EL (cell line): ENCODE measurements around the gene MORF4L1.
"Not testable (repeated sequence)": the region's sequence is repeated elsewhere in the genome, so short reads cannot be mapped to it uniquely, and the experiment has no call there.

Source experiments
- DNase-seq: peaks from one replicate; pipeline ENCODE4 v3.0.0-alpha.2; 2016

Gene MORF4L1, protein sequence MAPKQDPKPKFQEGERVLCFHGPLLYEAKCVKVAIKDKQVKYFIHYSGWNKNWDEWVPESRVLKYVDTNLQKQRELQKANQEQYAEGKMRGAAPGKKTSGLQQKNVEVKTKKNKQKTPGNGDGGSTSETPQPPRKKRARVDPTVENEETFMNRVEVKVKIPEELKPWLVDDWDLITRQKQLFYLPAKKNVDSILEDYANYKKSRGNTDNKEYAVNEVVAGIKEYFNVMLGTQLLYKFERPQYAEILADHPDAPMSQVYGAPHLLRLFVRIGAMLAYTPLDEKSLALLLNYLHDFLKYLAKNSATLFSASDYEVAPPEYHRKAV

DNA sequence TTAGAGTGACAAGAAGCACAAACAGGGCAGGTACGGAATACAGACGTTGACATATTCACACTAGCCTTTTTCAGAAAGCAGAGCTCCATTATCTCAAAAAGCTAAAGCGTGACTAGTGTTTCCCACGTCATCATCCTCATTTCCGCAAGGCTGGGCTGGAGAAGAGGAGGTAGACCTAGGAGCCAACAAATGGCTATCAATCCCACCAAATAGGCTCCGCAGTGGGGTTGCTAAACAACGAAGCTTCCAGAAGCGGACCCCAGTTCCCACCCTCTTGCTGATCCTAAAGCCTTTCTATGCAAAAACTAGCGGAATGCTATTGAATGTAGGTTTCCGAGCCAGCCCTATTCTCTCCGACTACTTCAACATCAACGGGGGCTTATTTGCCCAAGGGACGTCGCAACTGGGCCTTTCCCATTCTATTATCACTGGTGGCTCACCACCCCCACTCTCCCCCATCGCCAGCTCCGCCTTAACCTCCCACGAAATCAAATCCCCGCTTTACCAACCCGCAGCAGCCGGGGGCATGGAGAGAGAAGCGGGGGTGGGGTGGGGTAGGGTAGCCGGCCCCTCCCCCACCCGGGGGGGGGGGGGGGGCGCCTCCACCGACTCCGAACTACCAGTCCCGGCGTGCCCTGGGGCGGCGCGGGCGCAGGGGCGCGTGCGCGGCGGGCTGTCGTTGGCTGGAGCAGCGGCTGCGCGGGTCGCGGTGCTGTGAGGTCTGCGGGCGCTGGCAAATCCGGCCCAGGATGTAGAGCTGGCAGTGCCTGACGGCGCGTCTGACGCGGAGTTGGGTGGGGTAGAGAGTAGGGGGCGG, at the start of gene MORF4L1:
Gene MORF4L1, plus strand, starts transcription at position 736 of the 817 bp plus-strand sequence. CDS start 128 bp downstream, outside the sequence.
- DNase-seq: peak; percentile 95

DNA sequence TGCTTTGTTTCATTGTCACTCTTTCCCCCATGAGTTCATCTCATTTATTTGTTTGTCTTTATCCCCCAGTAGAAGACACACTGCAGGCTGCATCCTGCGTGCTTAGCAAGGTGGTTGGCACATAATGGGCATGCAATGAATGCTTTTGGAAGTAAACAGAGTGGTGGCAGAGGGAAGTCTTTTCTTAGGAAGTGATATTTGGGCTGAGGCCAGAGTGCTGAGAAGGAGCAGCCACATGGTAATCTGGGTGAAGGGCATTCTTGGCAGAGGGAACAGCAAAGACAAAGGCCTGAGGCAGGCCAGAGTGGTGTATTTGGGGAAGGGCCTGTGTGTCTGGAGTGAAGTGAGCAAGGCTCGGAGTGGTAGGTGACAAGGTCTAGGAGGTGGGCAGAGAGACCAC, 43.8 kb upstream of the MORF4L1 start:
- no peak for DNase-seq

DNA sequence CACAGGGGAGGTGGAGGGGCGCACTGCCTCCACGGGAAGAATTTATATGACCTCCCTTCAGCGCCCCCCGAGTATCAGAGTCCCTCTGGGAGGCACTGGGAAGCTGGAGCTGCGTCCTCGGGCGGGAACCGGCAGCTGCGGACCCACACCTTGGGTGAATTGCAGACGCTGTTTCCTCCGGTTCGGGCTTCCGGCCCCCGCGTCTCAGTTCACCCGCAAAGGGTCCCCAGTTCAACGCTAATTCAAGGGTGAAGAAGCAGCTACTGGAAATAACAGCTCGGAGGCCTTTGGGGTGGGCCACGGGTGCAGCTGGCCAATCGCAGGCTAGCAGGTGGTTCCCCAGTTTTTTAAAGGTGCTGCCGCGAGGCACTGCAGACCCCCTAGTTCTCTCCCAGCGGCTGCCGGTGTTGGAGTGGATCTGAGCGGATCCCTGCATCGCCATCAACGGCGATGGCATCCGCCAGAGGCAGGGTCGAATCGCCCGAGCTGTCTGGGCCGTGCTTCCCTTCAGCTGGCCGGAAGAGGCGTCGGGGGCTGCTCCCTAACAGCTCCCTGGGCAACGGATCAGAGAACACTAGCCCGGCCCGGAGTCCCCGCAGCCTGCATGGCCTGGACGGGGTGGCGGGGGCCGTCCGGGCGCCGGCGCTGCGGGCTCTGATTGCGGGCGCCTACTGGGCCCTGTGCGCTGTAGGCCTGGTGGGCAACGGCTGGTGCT, 42.0 kb upstream of the MORF4L1 start:
- DNase-seq: no peak

DNA sequence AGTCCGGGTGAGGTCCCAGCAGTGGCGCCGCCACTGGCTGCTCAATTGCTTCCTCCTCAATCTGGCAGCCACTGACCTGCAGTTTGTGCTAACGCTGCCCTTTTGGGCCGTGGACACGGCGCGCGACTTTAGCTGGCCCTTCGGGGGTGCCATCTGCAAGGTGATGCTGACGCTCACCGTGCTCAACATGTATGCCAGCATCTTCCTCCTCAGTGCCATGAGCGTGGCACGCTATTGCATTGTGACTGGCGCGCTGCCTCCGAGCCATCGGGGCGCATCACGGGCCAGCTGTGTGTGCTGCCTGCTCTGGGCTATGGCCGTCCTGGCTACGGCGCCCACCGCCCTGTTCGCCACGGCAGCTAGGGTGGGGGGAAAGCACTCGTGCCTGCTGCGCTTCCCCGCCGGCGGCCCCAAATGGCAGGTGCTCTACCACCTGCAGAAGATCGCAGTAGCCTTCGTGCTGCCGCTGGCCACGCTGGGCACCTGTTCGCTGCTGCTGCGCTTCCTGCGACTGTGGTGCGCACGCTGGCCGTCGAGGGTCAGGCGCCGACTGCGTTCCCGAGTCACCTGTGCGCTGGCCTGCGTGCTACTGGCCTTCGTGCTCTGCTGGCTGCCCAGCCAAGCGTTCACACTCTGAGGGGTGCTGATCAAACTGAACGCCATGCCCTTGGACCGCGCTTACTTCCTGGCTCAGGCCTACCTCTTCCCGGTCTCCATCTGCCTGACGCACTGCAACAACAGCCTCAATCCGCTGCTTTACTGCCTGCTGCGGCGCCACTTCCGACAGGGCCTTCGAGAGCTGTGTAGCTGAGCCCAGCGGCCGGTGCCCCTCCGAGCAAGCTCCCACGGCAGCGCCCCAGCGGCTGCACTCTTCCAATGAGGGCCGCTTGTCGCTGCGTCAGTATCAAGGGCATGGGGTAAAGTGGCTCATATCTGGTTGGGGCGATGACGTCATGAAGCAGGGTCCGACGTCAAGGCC, 41.2 kb upstream of the MORF4L1 start:
- no peak for DNase-seq

DNA sequence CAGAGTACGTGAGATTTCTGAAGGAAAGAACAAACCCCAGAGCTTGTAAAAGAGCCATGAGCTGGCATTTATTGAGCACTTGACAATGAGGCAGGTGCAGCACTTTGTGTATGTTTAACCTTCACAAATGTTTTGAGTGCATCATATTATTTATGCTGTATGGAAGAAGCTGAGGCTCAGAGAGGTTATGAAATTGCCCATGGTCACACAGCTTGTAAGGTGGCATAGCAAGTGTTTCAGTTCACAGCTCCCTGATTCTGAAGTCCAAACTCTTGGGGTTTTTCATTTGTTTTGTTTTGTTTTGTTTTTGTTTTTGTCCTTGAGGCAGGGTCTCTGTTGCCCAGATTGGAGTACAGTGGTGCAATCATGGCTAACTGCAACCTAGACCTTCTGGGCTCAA, 36.4 kb upstream of the MORF4L1 start:
- no peak for DNase-seq

DNA sequence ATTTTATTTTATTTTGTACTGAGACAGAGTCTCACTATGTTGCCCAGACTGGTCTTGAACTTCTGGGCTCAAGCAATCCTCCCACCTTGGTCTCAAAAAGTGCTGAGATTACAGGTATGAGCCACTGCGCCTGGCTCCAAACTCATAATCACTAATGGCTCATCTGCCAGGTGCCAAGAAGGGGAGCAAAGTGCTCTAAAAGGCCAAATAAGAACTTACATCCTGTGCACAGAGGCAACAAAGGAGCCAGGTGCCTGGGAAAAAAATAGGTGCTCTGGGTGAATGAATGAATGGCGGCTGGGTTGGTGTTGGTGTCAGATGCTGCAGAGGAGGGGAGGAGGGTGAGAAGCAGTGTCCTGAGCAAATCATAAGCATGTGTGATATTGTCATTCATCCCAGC, 35.6 kb upstream of the MORF4L1 start:
- no peak for DNase-seq

DNA sequence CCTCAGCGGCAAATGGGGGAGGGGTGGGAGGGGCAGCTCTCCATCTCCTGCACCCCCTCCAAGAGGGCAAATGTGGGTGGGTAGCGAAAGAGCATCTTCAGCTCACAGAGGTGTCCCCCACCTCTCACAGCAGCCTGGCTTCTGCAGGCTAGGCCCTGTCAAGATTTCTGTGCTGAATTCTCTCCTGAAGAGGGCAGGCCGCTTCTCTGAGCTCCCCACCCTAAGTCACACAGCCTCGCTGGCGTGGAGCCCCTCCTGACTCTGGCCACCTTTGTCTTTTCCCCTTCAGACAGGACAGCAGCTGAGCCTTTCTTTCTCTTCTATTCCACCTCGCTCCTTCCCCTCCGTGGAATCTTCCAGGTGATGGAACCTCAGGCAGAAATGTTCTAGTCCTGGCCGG, 35.1 kb upstream of the MORF4L1 start:
- DNase-seq: no peak

DNA sequence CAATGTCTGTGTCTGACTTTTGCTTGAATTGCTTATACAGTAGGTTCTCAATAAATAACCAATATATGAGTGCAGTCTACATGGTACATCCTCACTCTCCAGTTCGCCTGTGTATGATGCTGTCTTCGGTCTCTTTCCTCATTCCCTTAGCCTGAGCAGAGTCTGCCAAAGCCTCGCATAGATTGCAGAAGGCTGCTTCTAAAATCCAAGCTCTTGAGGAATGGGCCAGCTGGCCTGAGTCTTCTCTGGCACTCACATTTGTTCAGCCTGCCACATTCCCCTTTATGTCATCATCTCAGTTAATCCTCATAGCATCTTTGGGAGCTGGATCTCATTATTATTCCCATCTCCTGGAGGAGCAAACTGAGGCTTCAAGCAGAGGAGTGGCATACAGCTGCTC, 34.2 kb upstream of the MORF4L1 start:
- DNase-seq: no peak

DNA sequence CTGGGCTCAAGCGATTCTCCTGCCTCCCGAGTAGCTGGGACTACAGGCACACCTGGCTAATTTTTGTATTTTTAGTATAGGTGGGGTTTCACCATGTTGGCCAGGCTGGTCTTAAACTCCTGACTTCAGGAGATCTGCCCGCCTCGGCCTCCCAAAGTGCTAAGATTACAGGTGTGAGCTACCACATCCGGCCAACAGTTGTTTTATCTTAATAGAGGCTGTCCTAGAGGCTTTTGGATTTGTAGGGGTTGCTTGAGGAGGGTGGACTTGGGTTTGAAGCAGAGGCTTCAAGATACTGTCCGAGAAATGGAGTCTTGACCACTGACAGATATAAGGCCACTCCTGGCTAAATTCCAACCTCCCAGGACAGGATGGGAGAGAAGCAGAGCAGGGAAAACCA, 33.5 kb upstream of the MORF4L1 start:
- DNase-seq: not testable (repeated sequence)

DNA sequence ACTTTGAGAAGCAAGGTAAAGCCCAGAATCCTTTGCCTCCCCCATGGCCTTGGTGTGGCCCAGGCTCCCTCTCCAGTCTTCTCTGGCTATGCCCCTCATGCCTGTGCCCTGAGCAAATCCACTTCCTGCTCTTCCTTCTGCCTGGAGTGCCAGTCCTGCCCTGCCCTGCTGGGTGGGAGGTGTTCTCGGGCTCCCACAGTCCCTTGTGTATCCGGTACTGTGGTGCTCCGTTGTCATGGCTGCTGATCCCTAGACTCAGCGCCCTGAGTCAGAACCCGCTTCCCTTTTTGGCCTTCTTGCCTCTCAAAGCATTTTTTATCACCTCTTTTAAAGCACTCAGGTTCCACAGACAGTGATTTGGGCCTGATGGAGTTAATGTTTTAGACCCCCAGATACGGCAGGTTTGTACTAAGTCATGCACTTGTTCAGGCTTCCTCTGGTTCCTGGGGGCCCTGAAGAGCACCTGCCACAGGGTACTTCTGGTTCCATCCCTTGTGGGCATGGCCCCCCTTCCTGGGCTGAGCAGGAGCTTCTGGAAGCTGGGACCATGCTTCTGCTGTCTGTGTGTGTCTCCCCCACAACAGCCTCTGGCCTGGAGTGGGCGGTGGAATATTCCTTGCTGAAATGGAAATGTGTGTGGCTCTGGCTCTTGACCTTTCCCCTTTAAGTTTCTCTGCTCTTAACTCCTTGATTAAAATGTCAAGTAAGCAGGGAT, 31.9 kb upstream of the MORF4L1 start:
- DNase-seq: no peak

DNA sequence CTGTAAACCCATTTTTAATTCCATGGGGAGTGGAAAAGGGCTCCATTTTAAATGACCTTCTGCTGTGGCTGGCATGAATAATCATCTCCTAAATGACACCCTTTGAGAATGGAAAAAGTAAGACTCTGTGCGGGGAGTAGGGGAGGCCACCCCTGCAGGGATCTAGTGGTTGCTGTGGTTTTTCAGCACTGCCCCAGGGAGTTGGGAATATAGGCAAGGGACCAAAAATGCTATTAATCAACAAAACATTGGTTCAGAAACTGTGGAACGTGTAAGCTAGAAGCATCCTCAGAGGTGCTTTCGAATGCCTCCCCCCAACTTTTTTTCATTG, 31.3 kb upstream of the MORF4L1 start:
- peak; percentile 30 for DNase-seq

DNA sequence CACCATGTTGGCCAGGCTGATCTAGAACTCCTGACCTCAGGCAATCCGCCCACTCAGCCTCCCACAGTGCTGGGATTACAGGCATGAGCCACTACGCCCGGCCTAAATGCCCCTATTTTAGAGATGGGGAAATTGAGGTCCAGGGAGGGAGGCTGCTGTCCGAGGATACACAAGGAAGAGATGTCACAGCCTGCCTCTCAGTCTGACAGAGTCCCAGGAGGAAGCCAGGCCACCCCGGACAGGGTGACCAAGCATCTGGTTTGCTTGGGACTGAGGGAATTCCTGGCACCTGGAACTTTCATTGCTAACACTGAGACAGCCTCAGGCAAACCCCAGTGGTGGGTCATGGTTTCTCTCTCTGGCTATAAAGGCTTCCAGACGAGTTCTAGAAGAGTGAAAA, 30.8 kb upstream of the MORF4L1 start:
- DNase-seq: no peak

DNA sequence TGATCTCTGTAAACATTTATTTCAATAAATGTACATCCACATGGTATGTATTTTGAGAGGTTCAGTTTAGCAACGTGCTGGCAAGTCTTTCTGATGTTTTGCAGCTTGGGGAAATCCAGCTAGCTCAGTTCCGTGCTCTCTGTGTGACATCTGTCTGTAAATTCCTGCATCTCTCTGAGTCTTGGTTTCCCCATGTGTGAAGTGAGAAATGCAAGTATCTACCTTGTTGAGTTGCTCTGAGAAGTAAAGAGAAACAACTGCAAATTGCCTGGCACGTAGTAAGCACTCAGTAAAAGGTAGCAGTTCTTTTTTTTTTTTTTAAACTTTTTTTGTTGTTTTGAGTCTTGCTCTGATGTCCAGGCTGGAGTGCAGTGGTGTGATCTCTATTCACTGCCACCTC, 30.2 kb upstream of the MORF4L1 start:
- DNase-seq: no peak

DNA sequence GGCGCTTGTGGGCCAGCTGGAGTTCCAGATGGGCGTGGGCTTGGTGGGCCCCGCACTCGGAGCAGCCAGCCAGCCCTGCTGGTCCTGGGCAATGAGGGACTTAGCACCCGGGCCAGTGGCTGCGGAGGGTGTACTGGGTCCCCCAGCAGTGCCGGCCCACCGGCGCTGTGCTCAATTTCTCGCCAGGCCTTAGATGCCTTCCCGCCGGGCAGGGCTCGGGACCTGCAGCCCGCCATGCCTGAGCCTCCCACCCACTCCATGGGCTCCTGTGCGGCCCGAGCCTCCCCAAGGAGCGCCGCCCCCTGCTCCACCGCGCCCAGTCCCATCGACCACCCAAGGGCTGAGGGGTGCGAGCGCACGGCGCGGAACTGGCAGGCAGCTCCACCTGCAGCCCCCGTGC, 25.8 kb upstream of the MORF4L1 start:
- DNase-seq: not testable (repeated sequence)

DNA sequence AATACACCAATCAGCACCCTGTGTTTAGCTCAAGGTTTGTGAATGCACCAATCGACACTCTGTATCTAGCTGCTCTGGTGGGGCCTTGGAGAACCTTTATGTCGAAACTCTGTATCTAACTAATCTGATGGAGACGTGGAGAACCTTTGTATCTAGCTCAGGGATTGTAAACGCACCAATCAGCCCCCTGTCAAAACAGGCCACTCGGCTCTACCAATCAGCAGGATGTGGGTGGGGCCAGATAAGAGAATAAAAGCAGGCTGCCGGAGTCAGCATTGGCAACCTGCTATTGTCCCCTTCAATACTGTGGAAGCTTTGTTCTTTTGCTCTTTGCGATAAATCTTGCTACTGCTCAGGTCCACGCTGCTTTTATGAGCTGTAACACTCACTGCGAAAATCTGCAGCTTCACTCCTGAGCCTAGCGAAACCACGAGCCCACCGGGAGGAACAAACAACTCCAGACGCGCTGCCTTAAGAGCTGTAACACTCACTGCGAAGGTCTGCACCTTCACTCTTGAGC, 25.2 kb upstream of the MORF4L1 start:
- DNase-seq: not testable (repeated sequence)

DNA sequence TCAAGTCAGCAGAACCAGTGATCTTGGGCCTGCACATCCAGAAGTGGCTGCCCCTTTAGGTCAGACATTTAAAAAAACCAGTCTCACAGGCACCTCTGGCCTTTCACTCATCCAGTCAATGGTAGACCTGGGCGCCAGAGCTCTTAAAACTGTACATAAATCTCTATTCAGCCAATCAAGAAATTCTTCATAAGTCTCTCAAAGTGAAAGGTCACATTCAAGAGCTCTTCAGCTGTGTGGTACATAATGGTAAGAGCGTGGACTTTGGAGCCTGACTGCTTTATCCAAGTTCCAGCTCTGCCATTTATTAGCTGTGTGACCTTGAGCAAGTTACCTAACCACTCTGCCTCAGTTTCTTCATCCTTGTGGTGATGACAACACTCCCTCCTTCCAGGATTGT, 22.3 kb upstream of the MORF4L1 start:
- DNase-seq: no peak

DNA sequence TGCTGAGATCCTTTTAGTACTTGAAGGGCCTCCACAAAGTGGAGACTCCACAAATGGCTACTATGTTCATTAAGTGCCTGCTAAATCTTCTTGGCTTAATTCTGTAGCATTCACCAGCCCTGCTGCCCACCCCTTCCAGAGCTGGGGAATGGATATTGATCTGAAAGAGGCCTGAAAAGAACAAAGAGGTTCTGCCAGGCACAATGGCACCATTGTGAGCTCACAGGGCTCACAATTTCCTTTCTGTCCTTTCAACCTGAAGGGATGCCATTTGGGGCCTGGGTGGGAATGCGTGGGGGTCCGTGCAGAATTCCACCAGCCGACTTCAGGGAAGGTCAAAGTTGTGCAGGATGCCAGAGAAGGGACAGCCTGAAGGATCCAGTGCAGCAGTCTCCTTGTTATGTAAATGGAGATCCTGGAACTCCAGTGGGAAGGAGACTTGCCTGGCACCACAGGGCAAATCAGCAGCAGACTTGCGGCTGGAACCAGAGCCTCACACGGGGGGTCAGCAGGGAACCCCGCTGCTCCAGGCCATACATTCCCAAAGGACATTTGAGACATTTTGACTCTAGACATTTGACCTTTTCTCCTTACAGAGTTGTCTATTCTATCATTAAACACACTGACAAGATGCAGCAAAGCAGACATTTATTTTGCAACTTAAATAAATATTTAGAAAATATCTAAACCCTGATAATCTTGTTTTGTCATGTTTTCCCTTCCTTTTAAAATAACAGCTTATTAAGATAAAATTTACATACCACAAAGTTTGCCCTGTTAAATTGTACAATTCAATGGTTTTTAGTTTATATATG, 21.5 kb upstream of the MORF4L1 start:
- no peak for DNase-seq

DNA sequence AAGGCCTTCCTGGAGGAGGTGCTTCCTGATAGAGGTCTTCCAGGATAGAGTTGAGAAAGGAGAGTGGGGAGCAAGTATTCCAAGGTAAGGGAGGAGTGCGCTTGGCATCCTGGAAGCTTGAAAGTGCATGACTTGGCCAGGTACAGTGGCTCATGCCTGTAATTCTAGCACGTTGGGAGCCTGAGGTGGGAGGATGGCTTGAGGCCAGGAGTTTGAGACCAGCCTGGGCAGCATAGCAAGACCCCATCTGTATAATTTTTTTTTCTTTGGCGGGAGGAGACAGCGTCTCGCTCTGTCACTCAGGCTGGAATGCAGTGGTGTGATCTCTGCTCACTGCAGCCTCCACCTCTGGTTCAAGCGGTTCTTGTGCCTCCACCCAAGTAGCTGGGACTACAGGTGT, 19.2 kb upstream of the MORF4L1 start:
- DNase-seq: no peak

DNA sequence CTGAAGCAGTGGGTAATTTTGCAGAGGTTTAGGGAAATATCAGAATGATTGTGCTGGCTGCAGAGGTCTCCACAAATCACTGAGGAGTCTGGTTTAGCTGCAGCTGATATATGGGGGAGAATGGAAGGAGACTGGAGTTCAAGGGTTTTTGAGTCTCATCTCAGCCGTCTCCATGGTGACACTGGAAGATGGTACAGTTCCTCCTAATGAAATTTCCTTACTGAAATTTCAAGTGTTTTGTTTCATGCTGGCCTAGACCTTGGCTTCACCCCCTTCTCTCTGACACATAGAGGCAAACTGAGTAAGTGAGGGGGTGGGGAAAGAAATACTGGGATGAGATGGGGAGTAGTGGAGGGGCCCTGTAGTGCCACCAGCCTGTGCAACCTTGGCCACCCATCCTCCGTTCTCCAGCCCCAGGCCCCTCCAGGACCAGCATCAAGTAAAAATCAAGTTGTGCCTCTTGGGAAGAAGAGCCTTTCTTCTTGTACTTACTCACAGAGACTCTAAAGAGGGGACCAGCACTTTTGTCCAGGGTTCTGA, 17.8 kb upstream of the MORF4L1 start:
- no peak for DNase-seq

DNA sequence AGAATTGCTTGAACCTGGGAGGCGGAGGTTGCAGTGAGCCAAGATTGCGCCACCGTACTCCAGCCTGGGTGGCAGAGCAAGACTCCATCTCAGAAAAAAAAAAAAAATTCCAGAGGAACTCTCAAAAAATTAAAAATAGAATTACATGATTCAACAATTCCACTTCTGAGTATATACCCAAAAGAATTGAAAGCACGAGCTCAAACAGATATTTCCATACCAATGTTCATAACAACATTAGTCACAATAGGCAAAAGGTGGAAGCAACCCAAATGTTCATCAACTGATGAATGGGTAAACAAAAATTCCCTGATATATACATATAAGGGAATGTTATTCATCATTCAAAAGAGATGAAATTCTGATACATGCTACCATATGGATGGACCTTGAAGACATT, 16.9 kb upstream of the MORF4L1 start:
- peak; percentile 45 for DNase-seq
